ENCODE results near the gene UBXN10.
"Not testable (repeated sequence)": the region's sequence is repeated elsewhere in the genome, so short reads cannot be mapped to it uniquely, and the experiment has no call there.

UBXN10 gene

DNA sequence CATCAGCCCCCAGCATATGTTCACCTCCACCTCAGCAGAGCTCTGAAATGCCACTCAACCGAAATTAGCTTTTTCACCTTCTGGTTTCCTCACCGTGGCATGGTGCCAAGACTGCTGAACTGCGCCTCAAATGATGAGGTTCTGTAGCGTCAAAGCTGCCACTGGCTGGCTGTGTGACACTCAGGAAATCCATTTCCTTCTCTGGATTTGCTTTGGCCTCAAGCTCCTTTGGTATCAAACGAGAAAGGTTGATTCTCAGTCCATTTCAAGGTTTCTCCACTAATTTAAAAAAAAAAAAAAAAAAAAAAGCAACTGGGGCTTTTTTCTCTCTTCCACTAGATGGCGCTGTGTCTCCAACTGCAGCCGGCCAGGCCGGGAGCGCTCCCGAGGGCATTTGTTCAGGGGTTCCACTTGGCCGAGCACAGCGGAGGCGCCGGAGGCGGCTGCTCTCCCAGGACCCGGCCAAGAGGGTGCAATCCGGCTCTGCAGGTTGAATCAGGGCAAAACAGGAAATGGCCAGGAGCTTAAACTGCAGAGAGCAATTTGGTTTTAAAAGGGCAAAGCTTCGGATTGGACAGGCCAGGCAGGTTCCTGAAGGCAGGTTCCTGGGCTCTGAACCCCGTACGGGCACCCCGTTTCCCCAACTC is 26.9 kb downstream of the UBXN10 start:
- no peak for TF ChIP-seq POLR2A (IDR thresholded peaks at IDR 0.05; ENCODE audit: low read depth, low read length)
- DNase-seq (ENCODE audit: insufficient read length, low spot score) (peak; percentile 45), FAIRE-seq (no peak)

DNA sequence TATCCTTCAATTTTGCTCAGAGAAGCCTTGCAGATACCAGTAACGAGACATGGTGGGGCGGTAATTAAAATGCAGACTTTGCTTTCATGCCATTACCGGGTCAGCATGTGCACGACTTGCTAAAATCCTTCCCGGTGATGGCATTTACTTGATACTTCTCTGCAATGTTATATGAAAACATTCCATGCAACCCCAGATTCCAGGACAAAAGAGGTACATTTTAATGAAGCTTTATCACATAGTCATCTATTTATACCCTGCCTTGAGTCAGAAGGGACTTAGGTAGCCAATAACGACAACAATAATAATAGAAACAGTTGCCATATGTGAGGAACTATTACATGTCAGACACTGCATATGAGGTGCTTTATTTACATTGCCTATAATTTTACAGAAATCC is 29.8 kb downstream of the UBXN10 start:
- DNase-seq (ENCODE audit: insufficient read length, low spot score) (no peak), FAIRE-seq (no peak)

DNA sequence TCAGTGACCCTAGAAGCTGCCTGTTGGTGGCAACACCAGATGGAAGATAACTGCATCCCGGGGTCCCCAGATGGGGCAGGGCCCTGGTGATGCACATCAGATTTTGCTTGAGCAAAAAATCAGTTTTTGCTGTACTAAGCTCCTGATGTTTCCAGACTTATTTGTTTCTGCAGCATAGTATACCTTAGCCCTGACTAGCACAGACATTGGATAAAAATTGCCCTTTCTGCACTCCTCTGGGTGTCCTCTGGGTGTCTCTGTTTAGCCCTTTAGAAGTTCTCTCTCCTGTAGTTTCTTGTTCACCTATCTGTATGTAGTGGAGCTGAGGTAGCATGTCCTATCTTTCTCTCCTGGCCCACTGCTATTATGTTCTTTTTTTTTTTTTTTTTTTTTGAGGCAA is 30.7 kb downstream of the UBXN10 start:
- DNase-seq (ENCODE audit: insufficient read length, low spot score) (peak; percentile 17), FAIRE-seq (no peak)
- TF ChIP-seq POLR2A (IDR thresholded peaks at IDR 0.05; ENCODE audit: low read depth, low read length): no peak

More for the DNA sequence above, 29.8 kb downstream of the UBXN10 start:
- no peak for TF ChIP-seq POLR2A (IDR thresholded peaks at IDR 0.05; ENCODE audit: low read depth, low read length)

DNA sequence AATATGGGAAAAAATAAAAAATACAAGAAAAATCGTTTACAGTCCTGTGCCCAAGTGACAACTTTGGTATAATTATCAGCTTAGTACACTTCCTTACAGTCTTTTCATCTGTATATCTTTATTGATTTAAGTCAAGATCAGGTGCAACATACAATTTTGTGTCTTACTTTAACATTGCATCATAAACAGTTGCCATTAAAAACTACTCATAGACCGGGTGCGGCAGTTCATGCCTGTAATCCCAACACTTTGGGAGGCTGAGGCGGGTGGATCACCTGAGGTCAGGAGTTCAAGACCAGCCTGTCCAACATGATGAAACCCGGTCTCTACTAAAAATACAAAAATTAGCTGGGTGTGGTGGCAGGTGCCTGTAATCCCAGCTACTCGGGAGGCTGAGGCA is 33.2 kb downstream of the UBXN10 start:
- not testable (repeated sequence) for DNase-seq (ENCODE audit: insufficient read length, low spot score); FAIRE-seq

DNA sequence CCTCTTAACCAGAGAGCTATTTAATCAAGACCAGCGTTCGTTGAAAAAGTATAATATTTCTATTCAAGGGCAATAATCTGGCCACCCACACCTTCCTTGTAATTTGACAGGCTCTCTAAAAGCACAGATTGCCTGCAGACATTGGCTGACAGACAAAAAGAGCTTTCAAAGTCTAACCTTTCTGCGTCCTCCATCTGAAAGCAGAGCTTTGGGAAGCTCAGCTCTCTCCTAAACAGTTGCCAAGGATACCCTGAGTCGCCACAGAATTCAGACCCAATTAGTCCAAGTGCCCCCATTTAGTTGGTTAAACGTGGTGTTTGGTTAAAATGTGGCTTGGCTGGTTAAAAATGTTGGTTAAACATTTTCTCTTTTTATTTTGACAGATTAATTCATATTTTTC is 34.1 kb downstream of the UBXN10 start:
- FAIRE-seq (no peak), DNase-seq (ENCODE audit: insufficient read length, low spot score) (no peak)
- TF ChIP-seq POLR2A (IDR thresholded peaks at IDR 0.05; ENCODE audit: low read depth, low read length): no peak

DNA sequence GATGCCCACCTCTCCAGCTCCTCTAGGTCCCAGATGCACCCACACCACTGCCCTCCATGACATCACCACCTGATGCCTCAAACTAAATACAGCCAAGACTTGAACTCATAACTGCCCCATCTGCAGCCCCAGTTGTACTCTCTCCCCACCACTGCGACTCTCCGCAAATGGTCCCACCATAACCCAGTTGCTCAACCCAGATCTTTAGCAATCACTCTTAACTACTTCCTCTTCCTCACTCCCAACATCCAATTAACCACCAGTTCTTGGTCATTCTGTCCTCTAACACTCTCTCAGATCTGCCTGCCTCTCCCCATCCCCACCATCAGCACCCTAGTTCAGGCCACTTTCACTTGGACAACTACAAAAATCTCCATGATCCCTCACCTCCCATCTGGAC is 37.2 kb downstream of the UBXN10 start:
- FAIRE-seq: no peak
- TF ChIP-seq POLR2A (IDR thresholded peaks at IDR 0.05; ENCODE audit: low read depth, low read length): no peak
- DNase-seq (ENCODE audit: insufficient read length, low spot score): no peak

DNA sequence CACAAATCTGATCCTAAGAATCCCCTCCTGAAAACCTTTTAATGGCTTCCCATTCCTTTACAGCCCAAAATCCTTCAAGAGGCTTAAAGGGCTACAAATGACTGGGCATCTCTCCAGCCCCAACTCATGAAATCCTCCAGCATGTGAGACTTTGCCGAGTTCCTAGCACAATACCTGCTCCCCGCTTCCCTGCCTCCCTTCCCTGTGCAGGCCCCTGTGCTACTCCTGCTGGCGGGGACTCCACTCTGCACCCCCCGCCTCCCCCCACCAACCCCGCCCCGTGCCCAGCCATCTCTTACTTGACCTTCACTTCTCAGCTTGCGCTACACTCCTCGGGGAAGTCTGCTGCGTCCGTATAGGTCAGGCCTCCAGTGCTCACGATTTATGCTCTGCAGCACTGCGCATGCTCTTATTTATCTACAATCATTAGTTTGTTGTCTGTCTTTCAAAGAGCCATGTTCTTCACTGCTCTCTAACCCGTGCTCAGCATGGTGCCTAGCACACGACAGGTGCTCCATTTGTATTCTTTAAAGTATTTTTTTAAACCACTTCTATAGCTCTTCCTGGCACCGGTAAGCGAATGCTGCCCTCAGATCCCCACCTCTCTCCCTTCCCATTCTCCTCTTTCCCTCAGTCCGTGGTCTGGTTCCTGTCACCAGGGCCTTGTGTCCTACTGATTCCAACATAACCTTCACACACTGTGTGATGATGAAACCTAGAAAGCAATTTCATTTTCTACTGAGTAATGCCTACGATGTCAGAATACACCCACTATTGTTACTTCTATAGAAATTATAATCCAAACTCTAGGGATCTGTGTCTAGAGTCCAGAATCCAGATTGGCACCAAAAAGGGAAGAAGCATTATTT is 37.9 kb downstream of the UBXN10 start:
- no peak for TF ChIP-seq POLR2A (IDR thresholded peaks at IDR 0.05; ENCODE audit: low read depth, low read length)
- DNase-seq (ENCODE audit: insufficient read length, low spot score): no peak
- FAIRE-seq: no peak

DNA sequence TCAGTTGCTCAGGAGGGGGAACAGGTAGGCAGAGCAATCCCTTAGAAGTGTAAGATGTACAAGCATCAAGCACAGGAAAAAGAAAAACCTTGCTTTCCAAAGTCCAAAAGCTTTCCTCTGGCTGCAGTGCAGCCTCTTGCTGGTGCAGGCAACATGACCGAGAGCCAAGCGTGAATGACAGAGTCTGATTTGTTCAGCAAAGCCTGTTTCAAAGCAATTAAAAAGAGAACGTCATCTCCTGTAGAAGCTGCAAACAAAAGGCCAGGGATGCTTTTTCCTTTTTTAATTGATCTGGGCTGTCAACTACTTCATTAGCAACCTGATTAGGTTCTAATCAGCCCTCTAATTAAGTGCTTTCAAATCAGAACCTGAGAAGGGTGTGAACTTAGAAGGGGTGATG is 38.6 kb downstream of the UBXN10 start:
- DNase-seq (ENCODE audit: insufficient read length, low spot score) (no peak), FAIRE-seq (no peak)
- TF ChIP-seq POLR2A (IDR thresholded peaks at IDR 0.05; ENCODE audit: low read depth, low read length): no peak

DNA sequence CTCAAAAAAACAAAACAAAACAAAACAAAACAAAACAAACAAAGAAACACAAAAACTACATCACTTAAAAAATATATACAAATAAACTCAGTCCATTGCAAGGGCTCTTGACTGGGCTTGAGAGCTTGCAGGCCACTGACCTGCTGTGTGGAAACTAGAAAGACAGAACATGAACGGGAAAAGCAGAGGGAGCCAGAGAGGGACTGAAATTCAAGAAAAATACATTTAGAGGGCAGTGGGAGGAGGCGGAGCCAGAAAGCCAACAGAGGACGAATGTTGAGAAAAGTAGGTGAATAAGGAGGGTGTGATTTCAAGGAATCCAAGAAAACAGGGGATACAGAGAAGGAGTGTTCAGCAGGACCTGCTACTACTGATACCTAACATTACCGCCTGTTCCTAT is 41.8 kb downstream of the UBXN10 start:
- no peak for FAIRE-seq
- DNase-seq (ENCODE audit: insufficient read length, low spot score): no peak
- no peak for TF ChIP-seq POLR2A (IDR thresholded peaks at IDR 0.05; ENCODE audit: low read depth, low read length)

DNA sequence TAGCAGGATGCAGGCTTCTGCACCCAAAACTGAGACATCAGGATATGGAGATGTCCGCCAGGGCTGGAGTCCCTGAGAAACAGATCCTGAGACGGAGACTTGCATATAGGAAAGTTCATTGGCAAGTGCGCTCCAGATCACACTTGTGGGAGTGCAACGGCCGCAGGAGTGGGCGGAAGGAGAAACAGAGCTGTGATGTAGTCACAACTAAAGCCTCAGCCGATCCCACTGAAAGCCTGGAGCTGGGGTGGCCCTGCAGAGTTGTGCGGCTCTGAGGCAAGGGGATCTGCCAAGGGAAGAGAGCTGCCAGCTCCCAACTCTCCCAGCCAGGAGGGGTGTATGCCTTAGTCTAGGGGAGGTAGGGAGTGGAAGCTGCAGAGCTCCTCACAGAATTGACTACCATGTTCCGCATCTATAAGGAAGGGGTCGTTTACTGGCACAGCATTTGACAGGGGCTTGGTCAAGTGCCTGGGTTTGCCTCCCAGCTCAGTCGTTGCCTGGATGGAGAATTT is 42.5 kb downstream of the UBXN10 start:
- no peak for TF ChIP-seq POLR2A (IDR thresholded peaks at IDR 0.05; ENCODE audit: low read depth, low read length)
- DNase-seq (ENCODE audit: insufficient read length, low spot score): no peak
- FAIRE-seq: no peak

DNA sequence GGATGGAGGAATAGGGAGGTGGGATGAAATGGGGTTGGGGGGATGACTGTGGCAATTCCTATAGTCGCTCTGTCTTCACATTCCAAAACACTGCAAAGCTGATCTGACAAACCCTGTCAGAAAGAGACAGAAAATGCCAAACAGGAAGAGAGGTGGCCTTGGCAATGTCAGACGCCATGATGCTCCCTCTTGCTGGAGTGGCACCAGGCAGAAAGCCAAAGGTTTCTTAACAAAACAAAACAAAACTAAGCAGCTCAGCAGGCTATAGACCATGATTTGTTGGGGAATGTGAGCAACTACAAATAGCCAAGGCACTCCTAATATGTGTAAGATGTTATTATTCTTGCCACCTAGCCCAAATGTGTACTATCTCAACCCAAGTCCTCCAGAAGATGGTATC is 43.3 kb downstream of the UBXN10 start:
- TF ChIP-seq POLR2A (IDR thresholded peaks at IDR 0.05; ENCODE audit: low read depth, low read length): no peak
- no peak for DNase-seq (ENCODE audit: insufficient read length, low spot score)
- FAIRE-seq: no peak

DNA sequence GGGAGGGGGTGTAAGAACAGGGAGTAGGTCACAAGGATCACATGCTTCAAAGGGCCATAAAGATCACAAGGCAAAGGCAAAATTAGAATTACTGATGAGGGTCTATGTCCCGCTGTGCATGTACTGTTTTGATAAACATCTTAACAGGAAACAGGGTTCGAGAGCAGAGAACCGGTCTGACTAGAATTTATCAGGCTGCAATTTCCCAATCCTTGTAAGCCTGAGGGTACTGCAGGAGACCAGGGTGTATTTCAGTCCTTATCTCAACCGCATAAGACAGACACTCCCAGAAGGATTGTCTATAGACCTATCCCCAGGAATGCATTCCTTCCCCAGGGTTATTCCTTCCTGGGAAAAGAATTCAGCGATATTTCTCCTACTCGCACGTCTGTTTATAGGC is 46.7 kb downstream of the UBXN10 start:
- DNase-seq (ENCODE audit: insufficient read length, low spot score); FAIRE-seq: not testable (repeated sequence)

DNA sequence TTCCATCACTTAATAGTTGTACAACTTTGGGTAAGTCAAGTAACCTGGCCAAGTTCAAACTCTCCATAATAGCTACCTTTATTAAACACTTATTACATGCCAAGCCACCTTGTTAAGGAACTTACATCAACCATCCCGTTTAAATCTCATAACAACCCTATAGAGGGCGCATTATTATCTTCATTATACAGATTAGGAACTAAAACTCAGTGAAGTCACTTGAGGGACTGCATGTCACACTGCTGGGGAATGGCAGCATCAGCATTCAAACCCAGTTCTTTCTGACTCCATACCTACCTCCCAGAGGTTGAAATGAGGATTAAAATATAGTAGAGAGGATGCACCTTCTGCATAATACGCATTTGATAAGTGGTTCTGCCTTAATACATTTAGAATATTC is 47.5 kb downstream of the UBXN10 start:
- DNase-seq (ENCODE audit: insufficient read length, low spot score) (no peak), FAIRE-seq (no peak)
- TF ChIP-seq POLR2A (IDR thresholded peaks at IDR 0.05; ENCODE audit: low read depth, low read length): no peak

DNA sequence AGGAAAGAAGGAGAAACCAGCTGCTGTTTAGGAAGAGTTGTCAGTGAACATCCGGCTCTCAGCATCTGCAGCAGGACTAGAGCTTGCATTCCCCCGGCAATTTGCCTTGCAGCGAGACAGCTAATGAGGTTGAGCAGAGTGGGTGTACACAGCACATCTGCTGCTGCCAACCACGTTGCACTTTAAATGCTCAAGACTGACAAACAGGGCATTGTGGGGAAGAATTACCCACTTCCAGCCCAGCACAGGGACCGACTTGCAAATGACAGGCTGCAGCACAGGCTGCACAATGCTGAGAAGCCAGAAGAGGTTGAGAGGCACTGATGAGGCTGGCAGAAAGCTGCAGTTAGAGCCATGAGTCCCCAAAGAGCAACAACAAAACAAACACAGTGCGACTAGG is 48.0 kb downstream of the UBXN10 start:
- FAIRE-seq: no peak
- no peak for TF ChIP-seq POLR2A (IDR thresholded peaks at IDR 0.05; ENCODE audit: low read depth, low read length)

More for the DNA sequence above, 48.0 kb downstream of the UBXN10 start:
- no peak for DNase-seq (ENCODE audit: insufficient read length, low spot score)

All from H54 (cell line).